Measurements from ENCODE around the gene FASTK. TPM values are rescaled to one million over a fixed set of nuclear protein-coding genes. Genes with fewer than 3 reads are reported as not detected.

FASTK gene
- total RNA-seq, 1 donor from 2014 or later = 89.8 TPM

DNA sequence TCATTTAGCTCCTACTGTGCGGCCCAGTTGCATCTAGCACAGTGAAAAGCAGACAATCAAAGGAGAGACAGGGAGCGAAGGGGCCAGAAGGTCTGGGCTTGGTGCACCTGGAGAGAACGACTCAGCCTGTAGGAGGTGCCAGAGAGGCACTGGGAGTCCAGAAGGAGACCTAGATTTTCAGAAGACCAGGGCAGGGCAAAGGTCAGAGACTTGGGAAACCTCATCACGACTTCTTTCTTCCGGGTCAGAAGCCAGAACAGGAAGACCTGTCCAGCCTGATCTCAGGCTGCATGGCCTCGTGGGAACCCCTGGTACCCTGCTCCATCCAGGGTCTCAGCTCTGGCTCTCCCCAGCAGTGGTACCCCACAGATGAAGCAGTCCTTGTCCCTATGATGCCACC is 10.8 kb upstream of the FASTK start:
- H3K4me3 ChIP-seq (ENCODE audit: low read depth, low read length) = no peak overlapping the region
- DNase-seq (ENCODE audit: low read depth) = no peak
- TF ChIP-seq, protein P1, sequence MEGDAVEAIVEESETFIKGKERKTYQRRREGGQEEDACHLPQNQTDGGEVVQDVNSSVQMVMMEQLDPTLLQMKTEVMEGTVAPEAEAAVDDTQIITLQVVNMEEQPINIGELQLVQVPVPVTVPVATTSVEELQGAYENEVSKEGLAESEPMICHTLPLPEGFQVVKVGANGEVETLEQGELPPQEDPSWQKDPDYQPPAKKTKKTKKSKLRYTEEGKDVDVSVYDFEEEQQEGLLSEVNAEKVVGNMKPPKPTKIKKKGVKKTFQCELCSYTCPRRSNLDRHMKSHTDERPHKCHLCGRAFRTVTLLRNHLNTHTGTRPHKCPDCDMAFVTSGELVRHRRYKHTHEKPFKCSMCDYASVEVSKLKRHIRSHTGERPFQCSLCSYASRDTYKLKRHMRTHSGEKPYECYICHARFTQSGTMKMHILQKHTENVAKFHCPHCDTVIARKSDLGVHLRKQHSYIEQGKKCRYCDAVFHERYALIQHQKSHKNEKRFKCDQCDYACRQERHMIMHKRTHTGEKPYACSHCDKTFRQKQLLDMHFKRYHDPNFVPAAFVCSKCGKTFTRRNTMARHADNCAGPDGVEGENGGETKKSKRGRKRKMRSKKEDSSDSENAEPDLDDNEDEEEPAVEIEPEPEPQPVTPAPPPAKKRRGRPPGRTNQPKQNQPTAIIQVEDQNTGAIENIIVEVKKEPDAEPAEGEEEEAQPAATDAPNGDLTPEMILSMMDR (conservative IDR thresholded peaks at IDR 0.05; ENCODE audit: low read depth, low read length) = peak; percentile 80

DNA sequence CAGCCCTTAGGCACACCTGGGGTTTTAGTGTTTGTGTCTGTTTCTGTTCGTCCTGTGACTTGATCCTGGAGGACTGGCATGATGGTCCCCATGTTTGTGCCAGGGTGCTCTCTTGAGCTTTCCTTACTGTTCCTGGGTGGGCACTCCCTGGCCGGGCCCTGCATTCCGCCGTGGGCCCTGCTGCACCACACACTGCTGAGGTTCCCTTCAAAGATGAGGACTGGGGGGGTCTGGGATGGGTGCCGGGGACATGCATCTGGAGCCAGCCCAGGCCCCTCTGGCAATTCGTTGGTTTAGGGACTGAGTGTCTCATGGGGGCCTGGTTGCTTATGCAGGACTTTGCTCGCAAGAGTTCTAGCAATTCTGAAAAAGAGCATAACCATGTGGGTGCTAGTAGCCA is 10.4 kb upstream of the FASTK start:
- no peak overlapping the region for H3K4me3 ChIP-seq (ENCODE audit: low read depth, low read length)
- no peak for DNase-seq (ENCODE audit: low read depth)
- TF ChIP-seq, protein P1 (conservative IDR thresholded peaks at IDR 0.05; ENCODE audit: low read depth, low read length) = no peak

DNA sequence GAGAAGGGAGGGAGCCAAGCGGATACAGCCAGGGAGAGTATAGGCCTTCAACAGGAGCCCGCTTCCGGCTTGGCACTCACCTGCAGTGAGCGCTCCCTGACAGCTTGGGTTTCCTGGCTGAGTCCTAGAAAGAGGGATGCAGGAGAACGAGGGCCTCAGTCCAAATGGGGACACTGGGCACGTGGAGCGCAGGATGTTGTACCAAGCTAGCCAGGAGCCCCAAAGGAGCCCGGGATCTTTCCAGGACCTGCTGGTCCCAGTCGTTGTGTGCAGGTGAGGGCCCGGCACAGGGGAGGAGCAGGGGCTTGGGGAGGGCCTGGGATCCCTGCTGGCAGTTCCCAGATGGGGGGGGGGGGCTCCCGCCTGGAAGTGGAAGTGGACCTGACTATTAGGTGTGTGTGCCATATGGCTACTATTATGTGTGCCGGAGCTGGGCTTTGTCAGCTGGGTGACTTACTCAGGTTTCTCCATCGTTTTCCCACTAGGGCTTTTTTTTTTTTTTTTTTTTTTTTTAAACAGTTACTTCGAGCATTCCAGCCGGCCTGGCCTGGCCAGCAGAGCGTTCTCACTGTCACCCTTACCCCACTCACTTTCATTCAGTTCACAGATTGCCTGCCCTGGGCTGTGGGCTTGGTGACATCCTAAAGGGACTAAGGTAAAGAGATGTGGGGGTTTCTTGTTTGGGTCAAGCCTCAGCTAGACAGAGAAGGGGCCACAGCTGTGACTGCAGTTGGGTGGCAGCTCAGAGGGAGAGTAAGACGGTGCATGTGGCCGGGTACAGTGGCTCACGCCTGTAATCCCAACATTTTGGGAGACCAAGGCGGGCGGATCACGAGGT is 9.5 kb upstream of the FASTK start:
- no peak for DNase-seq (ENCODE audit: low read depth)
- no peak overlapping the region for H3K4me3 ChIP-seq (ENCODE audit: low read depth, low read length)
- TF ChIP-seq, protein P1 (conservative IDR thresholded peaks at IDR 0.05; ENCODE audit: low read depth, low read length) = no peak

DNA sequence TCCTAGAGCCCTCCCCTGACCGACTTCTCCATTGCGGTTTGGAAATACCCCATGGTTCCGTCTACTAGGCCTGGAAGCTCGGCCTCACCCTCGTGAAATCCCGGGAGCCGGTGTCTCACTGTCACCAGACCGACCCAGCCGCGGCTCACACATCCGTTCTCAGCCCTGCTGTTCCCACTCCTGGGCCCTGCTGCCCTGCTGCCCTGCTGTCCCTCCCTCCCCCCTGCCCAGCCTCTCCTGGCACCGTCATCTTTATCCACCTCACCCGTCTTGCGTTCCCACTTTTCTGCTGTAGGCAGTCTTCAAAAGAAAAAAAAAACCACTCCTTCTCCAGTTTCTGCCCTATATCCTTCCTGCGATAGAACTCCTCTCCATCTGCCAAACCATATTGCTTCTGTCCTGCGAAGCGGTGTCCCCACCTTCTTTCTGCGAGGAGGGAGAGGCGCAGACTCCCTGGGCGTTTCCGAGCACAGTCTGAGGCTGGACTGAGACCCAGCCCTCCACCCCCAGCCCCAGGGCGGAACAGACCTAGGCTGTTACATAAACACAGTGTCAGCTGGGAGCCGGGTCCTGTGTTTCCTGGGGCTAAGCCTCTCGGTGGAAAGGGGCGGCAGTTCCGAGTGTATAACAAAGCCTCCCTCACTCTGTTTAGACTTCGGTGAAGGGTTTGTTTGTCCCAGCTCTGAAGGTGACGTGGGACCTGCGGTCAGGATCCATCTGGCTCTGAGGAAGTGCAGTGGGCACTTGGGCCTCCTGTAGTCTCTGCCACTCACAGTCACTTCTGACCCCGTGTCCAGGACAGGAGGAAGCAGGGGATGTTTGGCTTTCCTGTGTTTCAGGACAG is 8.5 kb upstream of the FASTK start:
- peak overlapping the region; percentile 91 for H3K4me3 ChIP-seq (ENCODE audit: low read depth, low read length)
- TF ChIP-seq, protein P1 (conservative IDR thresholded peaks at IDR 0.05; ENCODE audit: low read depth, low read length) = no peak
- DNase-seq (ENCODE audit: low read depth) = no peak

DNA sequence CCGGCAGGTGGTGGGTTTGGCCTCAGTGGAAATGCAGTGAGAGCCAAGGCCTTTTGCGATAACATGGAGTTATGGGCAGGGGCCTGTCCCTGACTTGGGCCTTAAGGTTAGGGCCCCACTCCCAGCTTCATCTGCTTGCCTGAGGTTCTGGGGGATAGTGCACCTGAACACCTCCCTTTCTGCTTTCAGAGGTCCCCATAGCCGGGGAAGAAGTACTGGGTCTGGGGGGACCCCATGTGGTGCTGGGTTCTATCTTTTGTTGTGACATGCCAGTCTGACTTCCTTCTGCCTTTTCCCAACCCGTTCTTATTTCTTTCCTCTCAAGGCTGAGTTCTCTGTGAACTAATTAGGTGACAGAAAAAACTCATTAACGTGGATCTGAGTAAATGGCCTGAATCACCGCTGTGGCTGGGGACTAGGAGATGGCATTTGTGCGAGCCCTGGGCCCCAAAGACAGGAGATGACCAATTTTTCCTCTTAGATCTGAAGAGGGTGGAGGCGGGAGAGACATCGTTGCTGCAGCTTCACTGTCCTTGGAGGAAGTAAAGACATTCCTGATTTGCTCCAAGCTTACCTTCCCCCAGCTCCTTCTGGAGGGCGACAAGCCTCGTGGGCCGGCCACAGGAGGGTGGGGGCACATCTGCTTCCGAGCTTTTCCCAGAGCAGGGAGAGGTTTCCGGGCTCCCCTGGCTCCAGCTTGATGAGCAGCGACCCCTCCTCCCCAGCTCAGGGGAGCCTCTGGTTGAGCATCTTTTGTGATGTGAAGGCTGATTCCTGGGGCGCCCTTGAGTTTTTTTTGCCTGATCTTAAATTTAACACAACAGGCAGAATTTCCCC is 7.6 kb upstream of the FASTK start:
- peak overlapping the region; percentile 91 for H3K4me3 ChIP-seq (ENCODE audit: low read depth, low read length)
- TF ChIP-seq, protein P1 (conservative IDR thresholded peaks at IDR 0.05; ENCODE audit: low read depth, low read length) = no peak
- no peak for DNase-seq (ENCODE audit: low read depth)

GRCh38 chr7:151087245-151088018 is 6.8 kb upstream of the FASTK start:
- TF ChIP-seq, protein P1 (conservative IDR thresholded peaks at IDR 0.05; ENCODE audit: low read depth, low read length) = peak; percentile 37
- no peak for DNase-seq (ENCODE audit: low read depth)
- peak overlapping the region; percentile 91 for H3K4me3 ChIP-seq (ENCODE audit: low read depth, low read length)
